HCT116 (cell line): ENCODE results near the gene MYEOV. TPM values are rescaled to one million over a fixed set of nuclear protein-coding genes. Genes with fewer than 3 reads are reported as not detected.

Experiments
- ATAC-seq: fragments of 200-7000 bp; cut with Tn5 transposase; 2 replicates; pipeline ENCODE4 v1.9.1; 2020; ENCODE audit warnings: mild to moderate bottlenecking, moderate library complexity
- BruUV-seq: library from RNA; stranded (reverse); fragments of 400-500 nt; replicated peaks from 2 replicates; lab custom pipeline; 2021; lab: Mats Ljungman, UMichigan
- CTCF ChIA-PET: fragments of 300-600 bp; sonication (Branson Sonifier 250); formaldehyde crosslinking; loops from one replicate; lab custom pipeline; 2021; ENCODE audit warnings: antibody characterized with exemption; lab: Charles Lee
- POLR2A ChIA-PET: fragments of 300-600, 350-600 bp; sonication (Branson Sonifier 250); formaldehyde crosslinking; loops from one replicate; lab custom pipeline; 2021; ENCODE audit warnings: antibody characterized with exemption; lab: Charles Lee
- RAD21 ChIA-PET, 2 experiments: fragments of 300-600 bp; sonication (Branson Sonifier 250); formaldehyde crosslinking; loops; one replicate each; lab custom pipeline; 2023; ENCODE audit warnings: low total read pairs in 2 of 2; ENCODE audit not compliant: uncharacterized antibody in 2 of 2, unreplicated experiment in 2 of 2, low non-redundant PET in 1 of 2; lab: Charles Lee
- DNase-seq: peaks from one replicate; pipeline ENCODE4 v3.0.0-alpha.2; 2010; ENCODE audit warnings: low read depth, low spot score
- H2AFZ ChIP-seq: fragments of 200-600 bp; shearing (Covaris generic), sonication (generic); 2 replicates; pipeline ENCODE4 v1.6.1; 2017; ENCODE audit warnings: low read depth, mixed run types, mixed read lengths, antibody characterized with exemption, low read length; ENCODE audit not compliant: poor library complexity, severe bottlenecking
- H3K27ac ChIP-seq: 2 replicates; pipeline ENCODE4 v1.5.1; 2012; ENCODE audit warnings: low read depth, low read length
- H3K27me3 ChIP-seq: fragments of 200-600 bp; sonication (generic); 2 replicates; pipeline ENCODE4 v1.6.1; 2016; ENCODE audit warnings: mixed run types, low read length, mixed read lengths; ENCODE audit not compliant: insufficient read depth
- H3K36me3 ChIP-seq, 2 experiments: fragments of 200-500 bp in 1 of 2; fragments of 200-600 bp in 1 of 2; sonication (Bioruptor generic) in 1 of 2; sonication (generic) in 1 of 2; 2 replicates each; pipeline versions ENCODE4 v1.5.1 to v1.6.1; 2014 to 2016; ENCODE audit warnings: low read length in 2 of 2, inconsistent platforms in 1 of 2, mixed read lengths in 1 of 2, mixed run types in 1 of 2; ENCODE audit not compliant: insufficient read depth in 2 of 2, control insufficient read depth in 1 of 2
- H3K4me1 ChIP-seq, 2 experiments: fragments of 200-600 bp in 1 of 2; sonication (generic) in 1 of 2; 2 replicates each; pipeline versions ENCODE4 v1.5.1 to v1.6.1; 2012 to 2017; ENCODE audit warnings: low read length in 2 of 2, inconsistent platforms in 1 of 2, mild to moderate bottlenecking in 1 of 2, mixed read lengths in 1 of 2, mixed run types in 1 of 2, moderate library complexity in 1 of 2; ENCODE audit not compliant: insufficient read depth in 2 of 2, control insufficient read depth in 1 of 2
- H3K4me2 ChIP-seq: fragments of 200-600 bp; sonication (generic); 2 replicates; pipeline ENCODE4 v1.6.1; 2017; ENCODE audit warnings: mixed run types, low read length, mixed read lengths
- H3K4me3 ChIP-seq, 2 experiments: fragments of 200-600 bp in 1 of 2; sonication (generic) in 1 of 2; replicated peaks in 1 of 2; 2 replicates each; pipeline ENCODE4 v1.5.1; 2011 to 2016; ENCODE audit warnings: low read length in 2 of 2, control low read depth in 1 of 2, low read depth in 1 of 2, mild to moderate bottlenecking in 1 of 2, mixed read lengths in 1 of 2, mixed run types in 1 of 2
- H3K79me2 ChIP-seq: fragments of 200-600 bp; sonication (generic); 2 replicates; pipeline ENCODE4 v1.6.1; 2017; ENCODE audit warnings: mild to moderate bottlenecking, mixed run types, low read length, moderate library complexity, mixed read lengths; ENCODE audit not compliant: insufficient read depth
- H3K9ac ChIP-seq: fragments of 200-600 bp; sonication (generic); 2 replicates; pipeline ENCODE4 v1.6.1; 2016; ENCODE audit warnings: low read length, mixed read lengths
- H3K9me2 ChIP-seq: fragments of 200-600 bp; sonication (generic), shearing (Covaris generic); 2 replicates; pipeline ENCODE4 v1.6.1; 2017; ENCODE audit warnings: mixed run types, mild to moderate bottlenecking, moderate library complexity; ENCODE audit not compliant: insufficient read depth
- H3K9me3 ChIP-seq, 2 experiments: fragments of 200-500 bp in 1 of 2; fragments of 200-600 bp in 1 of 2; sonication (Bioruptor generic) in 1 of 2; sonication (generic) in 1 of 2; 2 replicates each; pipeline ENCODE4 v1.6.1; 2014 to 2017; ENCODE audit warnings: low read length in 2 of 2, mixed read lengths in 2 of 2, inconsistent platforms in 1 of 2, low read depth in 1 of 2, mild to moderate bottlenecking in 1 of 2, mixed run types in 1 of 2, moderate library complexity in 1 of 2; ENCODE audit not compliant: control insufficient read depth in 1 of 2, insufficient read depth in 1 of 2
- H4K20me1 ChIP-seq: fragments of 200-600 bp; sonication (generic), shearing (Covaris generic); 2 replicates; pipeline ENCODE4 v1.6.1; 2017; ENCODE audit warnings: mixed run types, mild to moderate bottlenecking, moderate library complexity; ENCODE audit not compliant: insufficient read depth
- CBX3 ChIP-seq: IDR thresholded peaks from 2 replicates; pipeline ENCODE4 v1.6.1; 2012; ENCODE audit warnings: low read depth
- CEBPB ChIP-seq: IDR thresholded peaks from 2 replicates; pipeline ENCODE4 v1.6.1; 2012; ENCODE audit warnings: low read depth
- EGR1 ChIP-seq: IDR thresholded peaks from 2 replicates; pipeline ENCODE4 v1.6.1; 2012; ENCODE audit warnings: low read depth
- EZH2phosphoT487 ChIP-seq: fragments of 200-600 bp; IDR thresholded peaks from 2 replicates; pipeline ENCODE4 v1.6.1; 2018; ENCODE audit warnings: antibody characterized with exemption, borderline replicate concordance
- FOSL1 ChIP-seq: IDR thresholded peaks from 2 replicates; pipeline ENCODE4 v1.6.1; 2012; ENCODE audit warnings: low read depth
- POLR2A ChIP-seq: IDR thresholded peaks from 2 replicates; pipeline ENCODE4 v1.7.0; 2011; ENCODE audit warnings: borderline replicate concordance; ENCODE audit not compliant: insufficient read depth, insufficient read length; ENCODE audit errors: extremely low read depth
- SIN3A ChIP-seq: IDR thresholded peaks from 2 replicates; pipeline ENCODE4 v1.6.1; 2012; ENCODE audit warnings: low read depth
- SP1 ChIP-seq: IDR thresholded peaks from 2 replicates; pipeline ENCODE4 v1.6.1; 2012; ENCODE audit warnings: low read depth
- TCF7L2 ChIP-seq: IDR thresholded peaks from 2 replicates; pipeline ENCODE4 v1.7.0; 2011; ENCODE audit warnings: borderline replicate concordance, inconsistent platforms; ENCODE audit not compliant: insufficient read depth, insufficient read length; ENCODE audit errors: extremely low read depth
- YY1 ChIP-seq: IDR thresholded peaks from 2 replicates; pipeline ENCODE4 v1.6.1; 2011; ENCODE audit warnings: low read length, low read depth, moderate library complexity, mild to moderate bottlenecking; ENCODE audit not compliant: insufficient replicate concordance; ENCODE audit errors: extremely low read depth
- ZNF274 ChIP-seq: fragments of 200-500 bp; sonication (Bioruptor generic); IDR thresholded peaks from 2 replicates; pipeline ENCODE4 v1.6.1; 2014; ENCODE audit warnings: mild to moderate bottlenecking, low read depth, low read length, inconsistent platforms
- intact Hi-C: fragments of 100-400 bp; cut with micrococcal nuclease; formaldehyde crosslinking; loops from 2 replicates; pipeline ENCODE4 v1.10.0; 2022
- total RNA-seq: library from RNA; stranded (reverse); gene quantifications from one replicate; pipeline ENCODE4 v1.2.1, GENCODE V29; 2021; ENCODE audit not compliant: unreplicated experiment
- TF ChIP-seq, protein P1 (sequence below), 3 experiments: fragments of 200-600 bp in 1 of 3; sonication (generic) in 1 of 3; IDR thresholded peaks in 2 of 3; conservative IDR thresholded peaks in 1 of 3; 2 replicates each; pipeline ENCODE4 v1.5.1; 2012 to 2017; ENCODE audit warnings: low read depth in 2 of 3, low read length in 2 of 3, antibody characterized with exemption in 1 of 3, borderline replicate concordance in 1 of 3, control low read depth in 1 of 3, mild to moderate bottlenecking in 1 of 3, mixed read lengths in 1 of 3, mixed run types in 1 of 3, moderate library complexity in 1 of 3; ENCODE audit not compliant: insufficient read depth in 1 of 3
- TF ChIP-seq, protein P2 (sequence below): IDR thresholded peaks from 2 replicates; pipeline ENCODE4 v1.6.1; 2012
- TF ChIP-seq, protein P3 (sequence below): IDR thresholded peaks from 2 replicates; pipeline ENCODE4 v1.6.1; 2011; ENCODE audit warnings: mild to moderate bottlenecking, low read length, moderate library complexity; ENCODE audit not compliant: insufficient replicate concordance; ENCODE audit errors: extremely low read depth

Gene MYEOV
- total RNA-seq, 1 experiment from 2014 or later = 135 TPM

DNA sequence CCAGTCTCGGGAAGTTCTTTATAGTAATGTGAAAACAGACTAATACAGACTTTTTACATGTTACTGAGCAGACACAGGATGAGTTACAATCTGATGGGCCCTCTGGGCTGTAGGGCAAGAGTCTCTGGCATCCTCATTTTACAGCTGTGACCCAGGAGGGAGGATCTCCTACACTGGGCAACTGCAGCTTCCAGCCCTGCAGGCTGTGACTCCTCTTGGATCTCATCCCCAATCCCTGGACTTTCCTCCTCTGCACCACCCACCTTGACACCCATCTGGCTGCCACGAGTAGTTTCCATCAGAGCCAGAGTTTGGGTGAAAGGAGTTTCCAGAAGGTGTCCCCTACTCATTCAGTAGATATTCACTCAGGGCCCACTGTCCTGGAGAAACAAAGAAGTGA, 48.9 kb upstream of the MYEOV start:
- no peaks in the 10 kb centered on the region for H3K36me3 ChIP-seq
- ChIA-PET CTCF (no interaction called here), RAD21 (no interaction called here), POLR2A (no interaction called here)
- intact Hi-C loops = no loop called here
- H3K27me3 ChIP-seq = no peaks in the 10 kb centered on the region
- BruUV-seq = no TSS peak
- no peaks in the 10 kb centered on the region for H4K20me1 ChIP-seq
- H3K79me2 ChIP-seq = no peaks in the 10 kb centered on the region
- no peak for DNase-seq
- H3K9ac ChIP-seq = no peak overlapping the region
- no peaks in the 10 kb centered on the region for H3K9me2 ChIP-seq
- H3K27ac ChIP-seq = no peak overlapping the region
- H3K4me1 ChIP-seq = peaks cover 0 to 8% of the 10 kb centered on the region in 2 experiments; a peak in 1 of 4 replicates
- no peak overlapping the region for H3K4me2 ChIP-seq
- ATAC-seq = no peak
- TF ChIP-seq TCF7L2 = no peak
- TF ChIP-seq SP1 = no peak
- TF ChIP-seq POLR2A = no peak
- TF ChIP-seq, protein P1, sequence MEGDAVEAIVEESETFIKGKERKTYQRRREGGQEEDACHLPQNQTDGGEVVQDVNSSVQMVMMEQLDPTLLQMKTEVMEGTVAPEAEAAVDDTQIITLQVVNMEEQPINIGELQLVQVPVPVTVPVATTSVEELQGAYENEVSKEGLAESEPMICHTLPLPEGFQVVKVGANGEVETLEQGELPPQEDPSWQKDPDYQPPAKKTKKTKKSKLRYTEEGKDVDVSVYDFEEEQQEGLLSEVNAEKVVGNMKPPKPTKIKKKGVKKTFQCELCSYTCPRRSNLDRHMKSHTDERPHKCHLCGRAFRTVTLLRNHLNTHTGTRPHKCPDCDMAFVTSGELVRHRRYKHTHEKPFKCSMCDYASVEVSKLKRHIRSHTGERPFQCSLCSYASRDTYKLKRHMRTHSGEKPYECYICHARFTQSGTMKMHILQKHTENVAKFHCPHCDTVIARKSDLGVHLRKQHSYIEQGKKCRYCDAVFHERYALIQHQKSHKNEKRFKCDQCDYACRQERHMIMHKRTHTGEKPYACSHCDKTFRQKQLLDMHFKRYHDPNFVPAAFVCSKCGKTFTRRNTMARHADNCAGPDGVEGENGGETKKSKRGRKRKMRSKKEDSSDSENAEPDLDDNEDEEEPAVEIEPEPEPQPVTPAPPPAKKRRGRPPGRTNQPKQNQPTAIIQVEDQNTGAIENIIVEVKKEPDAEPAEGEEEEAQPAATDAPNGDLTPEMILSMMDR (IDR thresholded peaks at IDR 0.05 in 2 of 3, conservative IDR thresholded peaks at IDR 0.05 in 1 of 3; ENCODE audit: borderline replicate concordance in 1 of 3, insufficient read depth in 1 of 3, low read depth in 2 of 3, low read length in 2 of 3) = no peak
- TF ChIP-seq, protein P2, sequence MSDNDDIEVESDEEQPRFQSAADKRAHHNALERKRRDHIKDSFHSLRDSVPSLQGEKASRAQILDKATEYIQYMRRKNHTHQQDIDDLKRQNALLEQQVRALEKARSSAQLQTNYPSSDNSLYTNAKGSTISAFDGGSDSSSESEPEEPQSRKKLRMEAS = no peak
- TF ChIP-seq CEBPB = no peak
- no peak for TF ChIP-seq SIN3A
- no peak for TF ChIP-seq EZH2phosphoT487
- TF ChIP-seq ZNF274 = no peak
- TF ChIP-seq, protein P3, sequence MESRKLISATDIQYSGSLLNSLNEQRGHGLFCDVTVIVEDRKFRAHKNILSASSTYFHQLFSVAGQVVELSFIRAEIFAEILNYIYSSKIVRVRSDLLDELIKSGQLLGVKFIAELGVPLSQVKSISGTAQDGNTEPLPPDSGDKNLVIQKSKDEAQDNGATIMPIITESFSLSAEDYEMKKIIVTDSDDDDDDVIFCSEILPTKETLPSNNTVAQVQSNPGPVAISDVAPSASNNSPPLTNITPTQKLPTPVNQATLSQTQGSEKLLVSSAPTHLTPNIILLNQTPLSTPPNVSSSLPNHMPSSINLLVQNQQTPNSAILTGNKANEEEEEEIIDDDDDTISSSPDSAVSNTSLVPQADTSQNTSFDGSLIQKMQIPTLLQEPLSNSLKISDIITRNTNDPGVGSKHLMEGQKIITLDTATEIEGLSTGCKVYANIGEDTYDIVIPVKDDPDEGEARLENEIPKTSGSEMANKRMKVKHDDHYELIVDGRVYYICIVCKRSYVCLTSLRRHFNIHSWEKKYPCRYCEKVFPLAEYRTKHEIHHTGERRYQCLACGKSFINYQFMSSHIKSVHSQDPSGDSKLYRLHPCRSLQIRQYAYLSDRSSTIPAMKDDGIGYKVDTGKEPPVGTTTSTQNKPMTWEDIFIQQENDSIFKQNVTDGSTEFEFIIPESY = no peak
- TF ChIP-seq YY1 = no peak
- no peak for TF ChIP-seq EGR1
- no peak for TF ChIP-seq FOSL1
- no peak for TF ChIP-seq CBX3
- H3K4me3 ChIP-seq = no peak overlapping the region
- H2AFZ ChIP-seq = no peak overlapping the region
- H3K9me3 ChIP-seq = no peaks in the 10 kb centered on the region
